Measurements from ENCODE around the gene SSH2. TPM values are rescaled to one million over a fixed set of nuclear protein-coding genes. Genes with fewer than 3 reads are reported as not detected.

Gene SSH2
- polyA plus RNA-seq, 1 of the 3 experiments (the other 2 are of a cell fraction) = 8.8 TPM

- TF ChIP-seq ZBTB33 (IDR thresholded peaks at IDR 0.05; ENCODE audit: borderline replicate concordance, low read depth) = no peak
- no peak for TF ChIP-seq YY1 (IDR thresholded peaks at IDR 0.05; ENCODE audit: low read depth)
- TF ChIP-seq JUND (IDR thresholded peaks at IDR 0.05) = no peak
- TF ChIP-seq RXRA (IDR thresholded peaks at IDR 0.05; ENCODE audit: borderline replicate concordance, low read depth) = no peak
- no peak for TF ChIP-seq FOXM1 (IDR thresholded peaks at IDR 0.05; ENCODE audit: low read depth)
- H3K9me3 ChIP-seq = no peaks in the 10 kb centered on the region
- no peak overlapping the region for H3K4me2 ChIP-seq
- peaks cover 15% of the 10 kb centered on the region for H3F3A ChIP-seq (replicated peaks; ENCODE audit: insufficient read depth)
- CTCF ChIA-PET = no interaction called here
- no peak overlapping the region for H3K9ac ChIP-seq
- H3K79me2 ChIP-seq (ENCODE audit: insufficient read depth) = no peaks in the 10 kb centered on the region
- H3K9me2 ChIP-seq = no peaks in the 10 kb centered on the region
- peaks cover 28 to 39% of the 10 kb centered on the region in 2 experiments for H3K36me3 ChIP-seq (replicated peaks in 1 of 2; ENCODE audit: control insufficient read depth in 1 of 2, insufficient read depth in 2 of 2, low read length in 1 of 2)
- DNase-seq = no peak
- no peaks in the 10 kb centered on the region for H4K20me1 ChIP-seq (ENCODE audit: insufficient read depth)
- no peak overlapping the region for H3K27ac ChIP-seq (ENCODE audit: low read depth in 2 of 2, low read length in 1 of 2)
- POLR2A ChIA-PET = no interaction called here
- no peak overlapping the region for H2AFZ ChIP-seq (ENCODE audit: low read depth)
- no peak overlapping the region for H3K4me3 ChIP-seq (ENCODE audit: low read depth in 2 of 2, low read length in 1 of 2)
- H3K27me3 ChIP-seq (ENCODE audit: insufficient read depth) = no peaks in the 10 kb centered on the region
- peaks cover 0 to 17% of the 10 kb centered on the region in 2 experiments; a peak in 1 of 4 replicates for H3K4me1 ChIP-seq (ENCODE audit: control insufficient read depth in 1 of 2, insufficient read depth in 2 of 2, low read depth in 1 of 2, low read length in 1 of 2)
Measured at GRCh38 chr17:29669266-29669665, 260.8 kb downstream of the SSH2 start.

- H3K4me2 ChIP-seq = no peak overlapping the region
- no peak overlapping the region for H3K9ac ChIP-seq
- peaks cover 0 to 25% of the 10 kb centered on the region in 2 experiments; a peak in 2 of 4 replicates for H3K4me1 ChIP-seq (ENCODE audit: control insufficient read depth in 1 of 2, insufficient read depth in 2 of 2, low read depth in 1 of 2, low read length in 1 of 2)
- H3K36me3 ChIP-seq (replicated peaks in 1 of 2; ENCODE audit: control insufficient read depth in 1 of 2, insufficient read depth in 2 of 2, low read length in 1 of 2) = peaks cover 25 to 42% of the 10 kb centered on the region in 2 experiments
- H3K4me3 ChIP-seq (ENCODE audit: low read depth in 2 of 2, low read length in 1 of 2) = no peak overlapping the region
- no peaks in the 10 kb centered on the region for H3K9me2 ChIP-seq
- no peaks in the 10 kb centered on the region for H3K79me2 ChIP-seq (ENCODE audit: insufficient read depth)
- CTCF ChIA-PET = interaction anchor here (0.8 to 1.1 kb wide), 2 partner anchors 15 to 263 kb away, joined by 3 to 4 read pairs; no protein-coding TSS in a partner anchor
- H3K9me3 ChIP-seq = no peaks in the 10 kb centered on the region
- POLR2A ChIA-PET = no interaction called here
- TF ChIP-seq TCF12 (IDR thresholded peaks at IDR 0.05) (no peak), PBX3 (IDR thresholded peaks at IDR 0.05) (no peak), FOXM1 (IDR thresholded peaks at IDR 0.05; ENCODE audit: low read depth) (no peak), SIN3A (IDR thresholded peaks at IDR 0.05; ENCODE audit: borderline replicate concordance, low read depth, low read length) (no peak), GABPA (IDR thresholded peaks at IDR 0.05; ENCODE audit: low read depth) (no peak), RCOR1 (IDR thresholded peaks at IDR 0.05; ENCODE audit: low read length) (no peak), REST (IDR thresholded peaks at IDR 0.05; ENCODE audit: low read depth, low read length) (no peak)
- H3K27me3 ChIP-seq (ENCODE audit: insufficient read depth) = no peaks in the 10 kb centered on the region
- no peak overlapping the region for H2AFZ ChIP-seq (ENCODE audit: low read depth)
- DNase-seq = no peak
- no peaks in the 10 kb centered on the region for H4K20me1 ChIP-seq (ENCODE audit: insufficient read depth)
- H3K27ac ChIP-seq (ENCODE audit: low read depth in 2 of 2, low read length in 1 of 2) = no peak overlapping the region
- peaks cover 15% of the 10 kb centered on the region for H3F3A ChIP-seq (replicated peaks; ENCODE audit: insufficient read depth)
Measured at GRCh38 chr17:29667969-29668368, 262.1 kb downstream of the SSH2 start.

Data from SK-N-SH (cell line).